GM12878 (cell line): Measurements from ENCODE around the gene SNRNP200. TPM values are rescaled to one million over a fixed set of nuclear protein-coding genes. Genes with fewer than 3 reads are reported as not detected.
A peak's percentile ranks its signal among the peaks of the same experiment; 100 is the strongest.

Source experiments
- ATAC-seq: fragments of 200-7000 bp; cut with Tn5 transposase; 3 replicates; pipeline ENCODE4 v1.9.1; 2020; ENCODE audit warnings: mild to moderate bottlenecking, moderate library complexity
- BruUV-seq: library from RNA; stranded (reverse); fragments of 400-500 nt; replicated peaks from 2 replicates; lab custom pipeline; 2021; lab: Mats Ljungman, UMichigan
- CTCF ChIA-PET: fragments of 300-600 bp; sonication (Branson Sonifier 250); formaldehyde crosslinking; extraction: SDS; loops from one replicate; lab custom pipeline; 2021; ENCODE audit warnings: inconsistent platforms; lab: Yijun Ruan, JAX
- POLR2A ChIA-PET: fragments of 350-600 bp; formaldehyde crosslinking; extraction: SDS; loops from one replicate; lab custom pipeline; 2021; ENCODE audit warnings: inconsistent platforms; lab: Charles Lee
- RAD21 ChIA-PET: fragments of 300-600 bp; sonication (Branson Sonifier 250); formaldehyde crosslinking; loops from one replicate; lab custom pipeline; 2023; ENCODE audit warnings: antibody characterized with exemption; ENCODE audit not compliant: unreplicated experiment; lab: Charles Lee
- SMC1A ChIA-PET: fragments of 300-600 bp; sonication (Branson Sonifier 250); formaldehyde crosslinking; loops from one replicate; lab custom pipeline; 2023; ENCODE audit not compliant: unreplicated experiment, uncharacterized antibody; lab: Charles Lee
- DNase-seq: peaks from one replicate; pipeline ENCODE4 v3.0.0-alpha.2; 2011; ENCODE audit warnings: low read depth, low spot score
- FAIRE-seq: peaks from 3 replicates; lab custom pipeline; 2011; peaks lifted over from hg19 to GRCh38; lab: Jason Lieb, UNC
- H2AFZ ChIP-seq: 2 replicates; pipeline ENCODE4 v1.6.0; 2011; ENCODE audit warnings: low read depth, low read length, control low read depth; ENCODE audit not compliant: control insufficient read depth
- H3K27ac ChIP-seq: 2 replicates; pipeline ENCODE4 v1.5.1; 2011; ENCODE audit warnings: control low read depth; ENCODE audit not compliant: control insufficient read depth, insufficient read depth
- H3K27me3 ChIP-seq, 2 experiments: replicated peaks in 1 of 2; 2 replicates each; pipeline versions ENCODE4 v1.6.0 to v1.6.1; 2011; ENCODE audit warnings: low read length in 1 of 2; ENCODE audit not compliant: control insufficient read depth in 2 of 2, insufficient read depth in 2 of 2
- H3K36me3 ChIP-seq, 2 experiments: 2 replicates each; pipeline ENCODE4 v1.5.1; 2011; ENCODE audit warnings: low read length in 1 of 2; ENCODE audit not compliant: control insufficient read depth in 2 of 2, insufficient read depth in 2 of 2
- H3K4me1 ChIP-seq: 2 replicates; pipeline ENCODE4 v1.6.1; 2011; ENCODE audit warnings: mild to moderate bottlenecking, low read length, moderate library complexity, mixed read lengths; ENCODE audit not compliant: control insufficient read depth, insufficient read depth
- H3K4me2 ChIP-seq: 2 replicates; pipeline ENCODE4 v1.6.0; 2011; ENCODE audit warnings: control low read depth; ENCODE audit not compliant: control insufficient read depth, insufficient read depth
- H3K4me3 ChIP-seq: fragments of 200-600 bp; sonication (generic); 2 replicates; pipeline ENCODE4 v1.5.1; 2016
- H3K79me2 ChIP-seq: 2 replicates; pipeline ENCODE4 v1.6.0; 2011; ENCODE audit warnings: low read length; ENCODE audit not compliant: control insufficient read depth, insufficient read depth
- H3K9ac ChIP-seq: 2 replicates; pipeline ENCODE4 v1.8.0; 2011; ENCODE audit warnings: low read length, control low read depth, mixed read lengths; ENCODE audit not compliant: control insufficient read depth, insufficient read depth
- H3K9me3 ChIP-seq: replicated peaks from 3 replicates; pipeline ENCODE4 v1.5.1; 2011; ENCODE audit warnings: mild to moderate bottlenecking, low read length; ENCODE audit not compliant: control insufficient read depth, insufficient read depth
- H4K20me1 ChIP-seq: 2 replicates; pipeline ENCODE4 v1.6.0; 2011; ENCODE audit not compliant: control insufficient read depth, insufficient read depth
- CHD2 ChIP-seq: IDR thresholded peaks from 2 replicates; pipeline ENCODE4 v1.6.1; 2011; ENCODE audit warnings: low read depth, low read length, improper control_type of control experiment, borderline replicate concordance
- DPF2 ChIP-seq: fragments of 450-650 bp; IDR thresholded peaks from 2 replicates; pipeline ENCODE4 v1.6.1; 2017; ENCODE audit warnings: mild to moderate bottlenecking
- EGR1 ChIP-seq, 2 experiments: IDR thresholded peaks; 1 replicate in 1 of 2; 2 replicates in 1 of 2; pipeline ENCODE4 v1.6.1; 2011 to 2012; ENCODE audit warnings: low read depth in 2 of 2, low read length in 2 of 2, borderline replicate concordance in 1 of 2, mild to moderate bottlenecking in 1 of 2, moderate library complexity in 1 of 2
- ELK1 ChIP-seq: IDR thresholded peaks from 2 replicates; pipeline ENCODE4 v1.6.1; 2012; ENCODE audit warnings: low read depth, low read length, improper control_type of control experiment
- FOS ChIP-seq: IDR thresholded peaks from 3 replicates; pipeline ENCODE4 v1.6.1; 2011; ENCODE audit warnings: borderline replicate concordance; ENCODE audit not compliant: insufficient read length; ENCODE audit errors: extremely low read depth
- GATAD2B ChIP-seq: fragments of 450-650 bp; conservative IDR thresholded peaks from 2 replicates; pipeline ENCODE4 v1.6.1; 2017; ENCODE audit warnings: low read depth, mild to moderate bottlenecking, moderate library complexity
- JUNB ChIP-seq: IDR thresholded peaks from 2 replicates; pipeline ENCODE4 v1.6.1; 2016; ENCODE audit warnings: antibody characterized with exemption, mild to moderate bottlenecking
- MEF2A ChIP-seq: IDR thresholded peaks from 2 replicates; pipeline ENCODE4 v1.6.1; 2011; ENCODE audit warnings: low read depth, mild to moderate bottlenecking, low read length, moderate library complexity; ENCODE audit not compliant: insufficient read depth
- PAX5 ChIP-seq: IDR thresholded peaks from 2 replicates; pipeline ENCODE4 v1.6.1; 2011; ENCODE audit warnings: low read depth, low read length, borderline replicate concordance
- PBX3 ChIP-seq: IDR thresholded peaks from 2 replicates; pipeline ENCODE4 v1.6.1; 2011; ENCODE audit warnings: mild to moderate bottlenecking, low read depth, low read length, moderate library complexity; ENCODE audit not compliant: insufficient replicate concordance
- SMAD5 ChIP-seq: IDR thresholded peaks from 2 replicates; pipeline ENCODE4 v1.6.1; 2016; ENCODE audit warnings: antibody characterized with exemption, low read depth
- SMC3 ChIP-seq: IDR thresholded peaks from 2 replicates; pipeline ENCODE4 v1.6.1; 2011; ENCODE audit warnings: low read length, improper control_type of control experiment, borderline replicate concordance
- TCF7 ChIP-seq: IDR thresholded peaks from 2 replicates; pipeline ENCODE4 v1.6.1; 2014; ENCODE audit warnings: antibody characterized with exemption, borderline replicate concordance
- ZNF274 ChIP-seq: IDR thresholded peaks from one replicate; pipeline ENCODE4 v1.8.0; 2011; ENCODE audit not compliant: insufficient read length, insufficient read depth
- ZNF384 ChIP-seq: IDR thresholded peaks from 2 replicates; pipeline ENCODE4 v1.6.1; 2012; ENCODE audit warnings: low read depth, mild to moderate bottlenecking, low read length, improper control_type of control experiment, borderline replicate concordance
- WGBS: methylation state at CpG from one replicate; pipeline ENCODE4 v1.1.6; 2016; ENCODE audit warnings: low lambda C conversion rate; ENCODE audit not compliant: insufficient replicate concordance, insufficient coverage; ENCODE audit errors: missing lambda C conversion rate; 5-methylcytosine and 5-hydroxymethylcytosine counted together
- in situ Hi-C: fragments of 300-500 bp; cut with MboI; formaldehyde crosslinking; loops from 9 replicates; pipeline ENCODE4 v1.14.3; 2018; ENCODE audit warnings: mixed read lengths
- intact Hi-C: fragments of 100-400 bp; cut with micrococcal nuclease; formaldehyde crosslinking; loops from one replicate; pipeline ENCODE4 v1.14.2; 2022; ENCODE audit not compliant: unreplicated experiment
- polyA plus RNA-seq, 11 experiments: library from polyadenylated mRNA; depleted of rRNA in 4 of 11; unstranded in 6 of 11; stranded (reverse) in 5 of 11; fragments of >200 nt; fragmentation: Nextera tagmentation in 4 of 11; fragmentation: Illumina TruSeq in 1 of 11; extraction: Ambion mirVana in 4 of 11; extraction: Trizol in 1 of 11; gene quantifications; 1 replicate in 1 of 11; 2 replicates in 10 of 11; pipeline versions ENCODE4 v1.2.1 to v1.2.3, GENCODE V29; 2011 to 2016; ENCODE audit warnings: inconsistent platforms in 2 of 11, missing spikeins in 2 of 11, low read depth in 1 of 11
- total RNA-seq, 4 experiments: library from RNA; depleted of rRNA in 3 of 4; stranded (reverse); fragments of >200 nt in 3 of 4; fragmentation: Illumina TruSeq in 1 of 4; extraction: Trizol in 1 of 4; gene quantifications; 2 replicates each; pipeline versions ENCODE4 v1.2.1 to v1.2.3, GENCODE V29; 2013 to 2021

Gene SNRNP200
- total and polyA plus RNA-seq, 10 of the 15 experiments (the other 5 are each of a cell fraction or from before 2014, with no cell fraction given), result 59.2 to 176 (median 106) TPM

GRCh38 chr2:96256611-96257113 is 48.7 kb downstream of the SNRNP200 start:
- Histone ChIP-seq H3K4me3 (peak overlapping the region; percentile 35; the same call in 1 of the 2 replicates), H3K9me3 (no peaks in the 10 kb centered on the region), H3K27ac (peak overlapping the region; percentile 71), H4K20me1 (no peaks in the 10 kb centered on the region), H3K36me3 (peaks cover 29 to 39% of the 10 kb centered on the region in 2 experiments), H2AFZ (no peak overlapping the region; the same call in 1 of the 2 replicates), H3K4me1 (peaks cover 25% of the 10 kb centered on the region), H3K4me2 (peak overlapping the region; percentile 30; the same call in 1 of the 2 replicates), H3K9ac (peak overlapping the region; percentile 29; the same call in 1 of the 2 replicates), H3K27me3 (no peaks in the 10 kb centered on the region), H3K79me2 (peaks cover 23% of the 10 kb centered on the region)
- FAIRE-seq, result peak; percentile 44
- no peak for TF ChIP-seq ZNF274
- TF ChIP-seq DPF2, result no peak
- TF ChIP-seq PBX3, result no peak
- TF ChIP-seq TCF7, result no peak
- no peak for TF ChIP-seq GATAD2B
- no peak for TF ChIP-seq PAX5
- TF ChIP-seq SMC3, result no peak
- TF ChIP-seq FOS, result no peak
- no peak for TF ChIP-seq ZNF384
- no peak for TF ChIP-seq SMAD5
- no peak for TF ChIP-seq ELK1
- no peak for TF ChIP-seq CHD2
- TF ChIP-seq JUNB, result no peak
- no peak for TF ChIP-seq EGR1 (IDR thresholded peaks at IDR 0.05; ENCODE audit: borderline replicate concordance in 1 of 2, low read depth in 2 of 2, low read length in 2 of 2)
- no peak for TF ChIP-seq MEF2A
- ChIA-PET CTCF (interaction anchor here (0.7 to 1.4 kb wide), 7 partner anchors 8 to 376 kb away, joined by 3 to 7 read pairs (median 4); partner anchors contain the start of gene ASTL), SMC1A (interaction anchor here (1.0 to 2.0 kb wide), 7 partner anchors 8 to 150 kb away, joined by 3 to 18 read pairs (median 4); no protein-coding TSS in a partner anchor), POLR2A (interaction anchor here (0.6 to 1.5 kb wide), 10 partner anchors 9 to 78 kb away, joined by 3 to 8 read pairs (median 3); partner anchors contain the start of gene STARD7), RAD21 (interaction anchor here (1.0 to 1.1 kb wide), 3 partner anchors 15 to 22 kb away, joined by 3 read pairs; no protein-coding TSS in a partner anchor)
- DNase-seq, result no peak
- ATAC-seq, result no peak
- in situ Hi-C loops, result loop anchor here (25.0 kb wide), 1 partner anchor 244 kb away; no protein-coding TSS in a partner anchor
- 68% methylated on average over 6 of the region's 6 CpGs for WGBS
- no TSS peak for BruUV-seq
- intact Hi-C loops, result no loop called here
